AG04450 (cell line): Measurements from ENCODE around the gene POGK. TPM values are rescaled to one million over a fixed set of nuclear protein-coding genes. Genes with fewer than 3 reads are reported as not detected.

Source experiments
- CTCF ChIA-PET: fragments of 300-600, 350-600 bp; formaldehyde crosslinking; extraction: SDS; loops from one replicate; lab custom pipeline; 2022; ENCODE audit warnings: antibody characterized with exemption, inconsistent platforms; lab: Charles Lee
- POLR2A ChIA-PET: fragments of 350-600 bp; formaldehyde crosslinking; extraction: SDS; loops from one replicate; lab custom pipeline; 2021; ENCODE audit warnings: antibody characterized with exemption, inconsistent platforms; lab: Yijun Ruan, JAX
- DNase-seq: peaks from one replicate; pipeline ENCODE4 v3.0.0-alpha.2; 2011; ENCODE audit warnings: low read depth, low spot score
- H3K27ac ChIP-seq: one replicate; pipeline ENCODE4 v1.5.1; 2012; ENCODE audit warnings: low read depth, low read length, control low read depth
- H3K27me3 ChIP-seq: one replicate; pipeline ENCODE4 v1.6.0; 2012; ENCODE audit warnings: low read length; ENCODE audit not compliant: control insufficient read depth, insufficient read depth
- H3K4me3 ChIP-seq: 2 replicates; pipeline ENCODE4 v1.5.1; 2011; ENCODE audit warnings: mild to moderate bottlenecking, low read depth, low read length, control low read depth
- H3K9me3 ChIP-seq: 2 replicates; pipeline ENCODE4 v1.5.1; 2012; ENCODE audit warnings: low read length; ENCODE audit not compliant: control insufficient read depth, insufficient read depth
- polyA plus RNA-seq: library from polyadenylated mRNA; depleted of rRNA; stranded (reverse); fragments of >200 nt; gene quantifications from 2 replicates; pipeline ENCODE4 v1.2.3, GENCODE V29; 2011
- TF ChIP-seq, protein P1 (sequence below): IDR thresholded peaks from 2 replicates; pipeline ENCODE4 v1.5.1; 2011; ENCODE audit warnings: low read depth, low read length, control low read depth, inconsistent platforms

POGK gene
- polyA plus RNA-seq, 1 experiment, result 21.9 TPM

DNA sequence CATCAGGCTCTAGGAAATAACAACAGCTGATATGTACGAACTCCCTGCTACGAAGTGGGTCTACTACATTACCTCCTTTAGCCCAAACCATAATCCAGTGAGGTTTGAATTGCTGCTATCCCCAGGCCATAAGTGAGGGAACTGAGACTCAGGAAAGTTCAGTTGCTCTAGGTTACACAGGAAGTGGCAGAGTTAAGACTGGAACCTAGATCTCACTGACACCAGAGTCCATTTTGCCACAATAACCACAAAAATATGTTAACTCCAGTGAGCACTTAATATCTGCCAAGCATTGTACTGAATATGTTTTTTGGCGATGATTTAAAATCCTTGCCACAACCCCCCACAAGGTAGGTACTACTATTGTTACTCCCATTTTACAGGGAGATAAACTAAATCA, 45.7 kb downstream of the POGK start:
- ChIA-PET CTCF (interaction anchor here (2.0 to 4.7 kb wide), 3 partner anchors 9 to 174 kb away, joined by 4 to 37 read pairs (median 11); partner anchors contain the start of gene TADA1), POLR2A (no interaction called here)
- Histone ChIP-seq H3K4me3 (no peak overlapping the region), H3K9me3 (peaks cover 6% of the 10 kb centered on the region; the same call in 1 of the 2 replicates), H3K27me3 (peaks cover 26% of the 10 kb centered on the region), H3K27ac (no peak overlapping the region)
- TF ChIP-seq, protein P1, sequence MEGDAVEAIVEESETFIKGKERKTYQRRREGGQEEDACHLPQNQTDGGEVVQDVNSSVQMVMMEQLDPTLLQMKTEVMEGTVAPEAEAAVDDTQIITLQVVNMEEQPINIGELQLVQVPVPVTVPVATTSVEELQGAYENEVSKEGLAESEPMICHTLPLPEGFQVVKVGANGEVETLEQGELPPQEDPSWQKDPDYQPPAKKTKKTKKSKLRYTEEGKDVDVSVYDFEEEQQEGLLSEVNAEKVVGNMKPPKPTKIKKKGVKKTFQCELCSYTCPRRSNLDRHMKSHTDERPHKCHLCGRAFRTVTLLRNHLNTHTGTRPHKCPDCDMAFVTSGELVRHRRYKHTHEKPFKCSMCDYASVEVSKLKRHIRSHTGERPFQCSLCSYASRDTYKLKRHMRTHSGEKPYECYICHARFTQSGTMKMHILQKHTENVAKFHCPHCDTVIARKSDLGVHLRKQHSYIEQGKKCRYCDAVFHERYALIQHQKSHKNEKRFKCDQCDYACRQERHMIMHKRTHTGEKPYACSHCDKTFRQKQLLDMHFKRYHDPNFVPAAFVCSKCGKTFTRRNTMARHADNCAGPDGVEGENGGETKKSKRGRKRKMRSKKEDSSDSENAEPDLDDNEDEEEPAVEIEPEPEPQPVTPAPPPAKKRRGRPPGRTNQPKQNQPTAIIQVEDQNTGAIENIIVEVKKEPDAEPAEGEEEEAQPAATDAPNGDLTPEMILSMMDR, result no peak
- no peak for DNase-seq

DNA sequence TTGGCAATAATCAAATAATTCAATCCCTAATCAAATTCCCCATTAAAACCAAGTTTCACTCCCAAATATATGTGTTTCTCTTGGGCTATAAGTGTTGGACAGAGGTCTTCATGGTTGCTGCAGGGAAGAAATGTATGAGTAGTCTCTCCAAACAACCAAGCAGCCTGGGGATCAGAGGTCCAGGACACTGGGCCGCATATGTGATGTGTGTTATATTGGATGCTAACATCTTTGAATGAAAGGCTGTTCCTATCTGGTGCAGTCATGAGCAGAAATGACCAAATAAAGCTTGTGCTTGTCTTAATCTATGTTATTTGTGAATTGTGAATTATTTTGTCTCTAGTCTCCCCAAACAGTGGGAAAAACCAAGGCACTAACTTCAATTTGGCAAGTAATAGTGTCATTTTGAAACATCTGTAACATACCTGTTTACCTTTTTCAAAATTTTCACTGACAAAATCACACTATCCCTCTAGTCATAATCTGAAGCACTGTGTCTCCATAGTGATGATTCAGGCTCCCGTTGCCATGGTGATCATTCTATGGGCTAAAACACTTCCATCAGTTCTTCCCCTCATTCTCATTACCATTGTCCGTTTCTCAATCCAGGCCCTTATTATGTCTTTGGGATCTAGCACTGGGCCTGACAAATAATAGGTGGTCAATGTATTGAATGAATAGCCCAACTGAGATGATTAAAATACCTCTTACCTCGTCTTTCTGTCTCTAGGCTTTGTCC, 49.3 kb downstream of the POGK start:
- CTCF ChIA-PET, result no interaction called here
- POLR2A ChIA-PET, result no interaction called here
- H3K27me3 ChIP-seq, result peaks cover 18% of the 10 kb centered on the region
- peaks cover 6% of the 10 kb centered on the region; the same call in 1 of the 2 replicates for H3K9me3 ChIP-seq
- no peak overlapping the region for H3K27ac ChIP-seq
- no peak for DNase-seq
- no peak overlapping the region for H3K4me3 ChIP-seq
- TF ChIP-seq, protein P1, result no peak

DNA sequence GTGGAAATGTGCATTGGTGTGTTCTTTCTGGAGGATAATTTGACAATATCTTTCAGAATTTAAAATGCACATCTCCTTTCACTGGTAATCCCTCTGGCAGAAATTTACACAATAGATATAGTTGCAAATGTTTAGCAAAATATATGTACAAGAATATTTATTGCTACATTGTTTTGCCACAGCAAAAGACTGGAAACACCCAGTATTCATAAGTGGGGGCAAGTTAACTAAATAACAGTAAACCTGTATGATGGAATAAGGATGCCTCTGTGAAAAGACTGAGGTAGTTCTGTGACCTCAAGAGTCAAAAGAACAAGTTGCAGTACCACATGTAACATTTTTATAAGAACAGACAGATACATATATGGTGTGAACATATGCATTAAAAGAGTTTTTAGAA, 50.5 kb downstream of the POGK start:
- TF ChIP-seq, protein P1, result no peak
- Histone ChIP-seq H3K27ac (no peak overlapping the region), H3K27me3 (peaks cover 7% of the 10 kb centered on the region), H3K9me3 (no peaks in the 10 kb centered on the region), H3K4me3 (no peak overlapping the region)
- CTCF ChIA-PET, result no interaction called here
- POLR2A ChIA-PET, result no interaction called here
- no peak for DNase-seq

DNA sequence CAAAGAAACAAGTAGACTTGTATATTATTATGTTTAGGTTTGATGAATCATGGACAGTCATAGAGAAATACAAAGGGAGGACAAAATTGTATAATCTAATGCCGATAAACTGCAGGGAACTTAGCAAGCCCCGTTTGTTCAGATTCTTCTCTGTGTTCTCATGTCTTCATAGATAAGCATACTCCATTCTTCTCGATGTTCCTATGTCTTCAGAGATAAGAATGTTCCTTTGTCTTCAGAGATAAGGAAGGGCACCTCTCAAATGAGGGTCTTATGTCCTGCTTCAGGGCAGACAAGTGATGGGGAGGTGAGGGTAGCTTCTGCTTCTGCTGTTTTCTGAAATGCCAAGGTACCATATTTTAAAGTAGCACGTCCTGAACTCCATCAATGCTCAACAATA, 56.5 kb downstream of the POGK start:
- H3K27me3 ChIP-seq, result peaks cover 3% of the 10 kb centered on the region
- POLR2A ChIA-PET, result no interaction called here
- DNase-seq, result no peak
- TF ChIP-seq, protein P1, result no peak
- no peaks in the 10 kb centered on the region; the same call in 1 of the 2 replicates for H3K9me3 ChIP-seq
- H3K27ac ChIP-seq, result no peak overlapping the region
- H3K4me3 ChIP-seq, result no peak overlapping the region
- CTCF ChIA-PET, result interaction anchor here (2.3 kb wide), 1 partner anchor 14 kb away, joined by 7 read pairs; no protein-coding TSS in a partner anchor

DNA sequence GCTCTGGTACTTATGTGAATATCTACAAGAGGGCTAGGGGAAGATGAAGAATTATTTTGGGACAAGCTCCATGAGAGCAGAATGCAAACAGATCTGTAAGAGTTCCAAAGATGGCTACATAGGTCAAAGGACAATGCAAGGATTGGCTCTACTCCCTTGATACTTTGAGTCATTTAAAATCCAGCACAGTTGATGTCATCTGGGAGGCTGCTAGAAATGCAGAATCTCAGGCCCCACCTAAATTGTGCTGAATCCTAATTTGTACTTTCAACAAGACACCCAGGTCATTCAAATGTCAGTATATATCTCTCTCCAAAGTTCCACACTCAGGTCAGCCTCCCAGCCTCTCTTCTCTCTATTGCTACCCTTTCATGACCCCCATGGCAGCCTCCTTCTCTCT, 60.5 kb downstream of the POGK start:
- no peak for DNase-seq
- CTCF ChIA-PET, result interaction anchor here (1.5 kb wide), 1 partner anchor 10 kb away, joined by 8 read pairs; no protein-coding TSS in a partner anchor
- no peak overlapping the region for H3K27ac ChIP-seq

More for the DNA sequence above, 60.5 kb downstream of the POGK start:
- POLR2A ChIA-PET, result no interaction called here
- Histone ChIP-seq H3K27me3 (no peaks in the 10 kb centered on the region), H3K9me3 (no peaks in the 10 kb centered on the region; the same call in 1 of the 2 replicates), H3K4me3 (no peak overlapping the region)
- TF ChIP-seq, protein P1, result no peak
